ENCODE measurements around the gene C9orf152.
"Not testable (repeated sequence)": the region's sequence is repeated elsewhere in the genome, so short reads cannot be mapped to it uniquely, and the experiment has no call there.

Gene C9orf152

GRCh38 chr9:110255034-110255462 lies 47.1 kb upstream of the C9orf152 start:
- H3K9ac ChIP-seq, result no peak overlapping the region
- H3K4me1 ChIP-seq, result peaks cover 3% of the 10 kb centered on the region
- H3K36me3 ChIP-seq (ENCODE audit: control insufficient read depth, insufficient read depth, low read length), result no peaks in the 10 kb centered on the region
- no peaks in the 10 kb centered on the region for H3K27me3 ChIP-seq (ENCODE audit: control insufficient read depth, insufficient read depth, low read length)
- peak overlapping the region; percentile 79 for H3K4me3 ChIP-seq (ENCODE audit: low read depth, low read length)
- no peak for TF ChIP-seq CTCF (IDR thresholded peaks at IDR 0.05)
- H3K4me2 ChIP-seq (ENCODE audit: low read length), result peak overlapping the region; percentile 72
- peak overlapping the region; percentile 86 for H2AFZ ChIP-seq
- no peaks in the 10 kb centered on the region for H3K79me2 ChIP-seq
- no peak overlapping the region for H3K27ac ChIP-seq
- no peaks in the 10 kb centered on the region for H3K9me3 ChIP-seq (ENCODE audit: control insufficient read depth, low read length)

GRCh38 chr9:110254500-110254899 lies 46.5 kb upstream of the C9orf152 start:
- Histone ChIP-seq H3K27me3 (ENCODE audit: control insufficient read depth, insufficient read depth, low read length) (no peaks in the 10 kb centered on the region), H2AFZ (no peak overlapping the region), H3K9ac (no peak overlapping the region), H3K9me3 (ENCODE audit: control insufficient read depth, low read length) (no peaks in the 10 kb centered on the region), H3K4me3 (ENCODE audit: low read depth, low read length) (no peak overlapping the region), H3K4me1 (peaks cover 3% of the 10 kb centered on the region), H3K4me2 (ENCODE audit: low read length) (peak overlapping the region; percentile 72), H3K79me2 (no peaks in the 10 kb centered on the region), H3K36me3 (ENCODE audit: control insufficient read depth, insufficient read depth, low read length) (no peaks in the 10 kb centered on the region), H3K27ac (no peak overlapping the region)
- no peak for TF ChIP-seq CTCF (IDR thresholded peaks at IDR 0.05)

- Histone ChIP-seq H2AFZ (no peak overlapping the region), H3K79me2 (no peaks in the 10 kb centered on the region), H3K4me2 (ENCODE audit: low read length) (no peak overlapping the region), H3K4me1 (peaks cover 3% of the 10 kb centered on the region), H3K27me3 (ENCODE audit: control insufficient read depth, insufficient read depth, low read length) (no peaks in the 10 kb centered on the region), H3K9ac (no peak overlapping the region), H3K36me3 (ENCODE audit: control insufficient read depth, insufficient read depth, low read length) (no peaks in the 10 kb centered on the region), H3K9me3 (ENCODE audit: control insufficient read depth, low read length) (no peaks in the 10 kb centered on the region), H3K4me3 (ENCODE audit: low read depth, low read length) (no peak overlapping the region), H3K27ac (no peak overlapping the region)
- no peak for TF ChIP-seq CTCF (IDR thresholded peaks at IDR 0.05)
These were observed 44.7 kb upstream of the C9orf152 start for GRCh38 chr9:110252509-110253139.

- H3K79me2 ChIP-seq; H3K27ac ChIP-seq; H2AFZ ChIP-seq; H3K36me3 ChIP-seq (ENCODE audit: control insufficient read depth, insufficient read depth, low read length); H3K9ac ChIP-seq; H3K4me2 ChIP-seq (ENCODE audit: low read length); H3K4me1 ChIP-seq; H3K9me3 ChIP-seq (ENCODE audit: control insufficient read depth, low read length); H3K4me3 ChIP-seq (ENCODE audit: low read depth, low read length); H3K27me3 ChIP-seq (ENCODE audit: control insufficient read depth, insufficient read depth, low read length): not testable (repeated sequence)
These were observed 43.8 kb upstream of the C9orf152 start for GRCh38 chr9:110251770-110252169.

GRCh38 chr9:110251212-110251611 lies 43.3 kb upstream of the C9orf152 start:
- no peak for TF ChIP-seq CTCF (IDR thresholded peaks at IDR 0.05)
- Histone ChIP-seq H3K4me1 (no peaks in the 10 kb centered on the region), H3K9me3 (ENCODE audit: control insufficient read depth, low read length) (no peaks in the 10 kb centered on the region), H3K27me3 (ENCODE audit: control insufficient read depth, insufficient read depth, low read length) (no peaks in the 10 kb centered on the region), H3K27ac (no peak overlapping the region), H3K36me3 (ENCODE audit: control insufficient read depth, insufficient read depth, low read length) (no peaks in the 10 kb centered on the region), H3K4me2 (ENCODE audit: low read length) (no peak overlapping the region), H3K9ac (no peak overlapping the region), H3K4me3 (ENCODE audit: low read depth, low read length) (no peak overlapping the region), H2AFZ (no peak overlapping the region), H3K79me2 (no peaks in the 10 kb centered on the region)
